GM10266 (cell line): ENCODE measurements around the gene LIAS.
"Not testable (repeated sequence)": the region's sequence is repeated elsewhere in the genome, so short reads cannot be mapped to it uniquely, and the experiment has no call there.

Source experiments
- DNase-seq: peaks from one replicate; pipeline ENCODE4 v3.0.0; 2012; ENCODE audit errors: extremely low spot score
- CTCF ChIP-seq: IDR thresholded peaks from 2 replicates; pipeline ENCODE4 v1.5.1; 2012; ENCODE audit warnings: mild to moderate bottlenecking, low read depth; ENCODE audit not compliant: control insufficient read depth, insufficient read depth; ENCODE audit errors: missing control alignments

Gene LIAS

GRCh38 chr4:39504538-39504937 is 45.7 kb downstream of the LIAS start:
- no peak for TF ChIP-seq CTCF
- DNase-seq = no peak

- no peak for DNase-seq
- no peak for TF ChIP-seq CTCF
Measured at GRCh38 chr4:39505581-39505980, 46.7 kb downstream of the LIAS start.

GRCh38 chr4:39510348-39510929 is 51.6 kb downstream of the LIAS start:
- no peak for DNase-seq

GRCh38 chr4:39514266-39514665 is 55.4 kb downstream of the LIAS start:
- DNase-seq = not testable (repeated sequence)

More at GRCh38 chr4:39510348-39510929, 51.6 kb downstream of the LIAS start:
- TF ChIP-seq CTCF = no peak

- no peak for TF ChIP-seq CTCF
- DNase-seq = no peak
Measured at GRCh38 chr4:39514888-39515401, 56.1 kb downstream of the LIAS start.

GRCh38 chr4:39515669-39516401 is 57.0 kb downstream of the LIAS start:
- DNase-seq = not testable (repeated sequence)

GRCh38 chr4:39516407-39516966 is 57.6 kb downstream of the LIAS start:
- TF ChIP-seq CTCF = no peak
- no peak for DNase-seq

GRCh38 chr4:39518484-39518883 is 59.6 kb downstream of the LIAS start:
- no peak for TF ChIP-seq CTCF
- DNase-seq = no peak
